ENCODE results near the gene ZNF335.

- no peak for TF ChIP-seq NFRKB (IDR thresholded peaks at IDR 0.05)
- no peak for TF ChIP-seq ZNF384 (IDR thresholded peaks at IDR 0.05)
- TF ChIP-seq SUZ12 (IDR thresholded peaks at IDR 0.05): no peak
- TF ChIP-seq BHLHE40 (IDR thresholded peaks at IDR 0.05; ENCODE audit: borderline replicate concordance): no peak
- TF ChIP-seq CTBP1 (IDR thresholded peaks at IDR 0.05; ENCODE audit: borderline replicate concordance): no peak
These were observed 13.4 kb downstream of the ZNF335 start for GRCh38 chr20:45958593-45958992.

Data from HEK293T (cell line).